Kidney (tissue), 14 donors: Measurements from ENCODE around the gene B3GALT4. TPM values are rescaled to one million over a fixed set of nuclear protein-coding genes. Genes with fewer than 3 reads are reported as not detected.
A peak's percentile ranks its signal among the peaks of the same experiment; 100 is the strongest.

Experiments
- DNase-seq, 5 donors: peaks; one replicate each; pipeline ENCODE4 v3.0.0-alpha.2; 2013 to 2020
- FAIRE-seq: peaks from 2 replicates; lab custom pipeline; 2012; peaks lifted over from hg19 to GRCh38; lab: Jason Lieb, UNC
- H3K27ac ChIP-seq, 2 donors: one replicate each; pipeline ENCODE4 v1.7.0; 2013; ENCODE audit warnings: low read depth in 2 of 2, low read length in 2 of 2, inconsistent platforms in 1 of 2
- H3K27me3 ChIP-seq: one replicate; pipeline ENCODE4 v1.7.1; 2013; ENCODE audit warnings: low read length, inconsistent platforms; ENCODE audit not compliant: control insufficient read depth, insufficient read depth
- H3K36me3 ChIP-seq, 3 donors: one replicate each; pipeline versions ENCODE4 v1.7.0 to v1.7.1; 2013; ENCODE audit warnings: low read length in 3 of 3, control low read depth in 1 of 3, inconsistent platforms in 1 of 3; ENCODE audit not compliant: insufficient read depth in 3 of 3, control insufficient read depth in 2 of 3
- H3K4me1 ChIP-seq, 3 donors: one replicate each; pipeline versions ENCODE4 v1.7.0 to v1.7.1; 2013; ENCODE audit warnings: low read length in 3 of 3, inconsistent platforms in 1 of 3, low read depth in 1 of 3; ENCODE audit not compliant: control insufficient read depth in 2 of 3, insufficient read depth in 2 of 3
- H3K4me3 ChIP-seq, 3 donors: one replicate each; pipeline versions ENCODE4 v1.7.0 to v1.8.1; 2013; ENCODE audit warnings: low read length in 3 of 3, control low read depth in 1 of 3, inconsistent platforms in 1 of 3
- H3K9ac ChIP-seq, 3 donors: one replicate each; pipeline versions ENCODE4 v1.7.0 to v1.7.1; 2013; ENCODE audit warnings: low read length in 3 of 3, control low read depth in 1 of 3, inconsistent platforms in 1 of 3
- H3K9me3 ChIP-seq, 3 donors: one replicate each; pipeline versions ENCODE4 v1.7.0 to v1.7.1; 2013; ENCODE audit warnings: low read length in 3 of 3, control low read depth in 1 of 3, inconsistent platforms in 1 of 3; ENCODE audit not compliant: control insufficient read depth in 2 of 3, insufficient read depth in 1 of 3
- CTCF ChIP-seq: IDR thresholded peaks from 3 replicates; pipeline ENCODE4 v1.5.1; 2012; ENCODE audit warnings: mild to moderate bottlenecking, moderate library complexity, borderline replicate concordance; ENCODE audit not compliant: insufficient read depth; ENCODE audit errors: extremely low read depth
- intact Hi-C: fragments of 100-400 bp; cut with DNase I; formaldehyde crosslinking; loops from one replicate; pipeline ENCODE4 v1.11.1; 2022
- polyA plus RNA-seq: library from polyadenylated mRNA; stranded (reverse); fragments of 350-450 nt; fragmentation: Illumina TruSeq; extraction: RNeasy Lipid Tissue Mini Kit (QIAGEN cat#74804); gene quantifications from one replicate; pipeline ENCODE4 v1.2.3, GENCODE V29; 2014; ENCODE audit warnings: low read depth, low replicate concordance; ENCODE audit not compliant: insufficient read depth
- total RNA-seq: library from RNA; stranded (reverse); fragmentation: NEBNext Ultra II Directional; extraction: Animal tissue kit (Norgen Biotek cat#: 25700); gene quantifications from one replicate; pipeline ENCODE4 v1.2.1, GENCODE V29; 2021
- donor health status: control.
- donor health status: control.
- donor health status: control.
- donor health status: control.
- donor health status: control.
- donor health status: DM: yes; HTN: yes; CAD: no.
- donor health status: Normal renal cell carcinoma (clear cell type).

The B3GALT4 gene
- total and polyA plus RNA-seq, 2 donors from 2014 or later = 14.0 to 20.2 TPM

DNA sequence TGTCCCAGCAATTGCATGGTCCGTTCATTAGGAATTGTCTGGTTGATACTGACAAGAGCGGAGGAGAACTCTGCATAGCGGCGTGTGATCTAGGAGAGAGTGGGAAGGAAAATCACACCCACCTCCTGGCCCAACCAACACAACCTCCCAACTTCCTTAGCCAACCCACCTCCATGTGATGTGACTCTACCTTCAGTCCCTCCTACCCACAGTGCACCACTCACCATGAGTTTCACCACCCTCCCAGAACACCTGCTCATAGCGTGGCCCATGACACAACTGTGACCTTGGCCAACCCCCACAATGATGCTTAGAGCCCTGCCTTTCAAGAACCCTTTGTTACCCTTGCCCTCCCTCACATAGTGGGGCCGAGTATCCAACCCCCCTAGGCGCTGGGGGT, 12.9 kb upstream of the B3GALT4 start:
- H3K4me1 ChIP-seq = no peaks in the 10 kb centered on the region
- no peak overlapping the region for H3K4me3 ChIP-seq
- FAIRE-seq = no peak
- no peaks in the 10 kb centered on the region for H3K27me3 ChIP-seq
- H3K27ac ChIP-seq = no peak overlapping the region
- peaks cover 18 to 68% (median 31%) of the 10 kb centered on the region in 3 donors for H3K36me3 ChIP-seq
- intact Hi-C loops = no loop called here
- no peak overlapping the region for H3K9ac ChIP-seq
- H3K9me3 ChIP-seq = no peaks in the 10 kb centered on the region
- DNase-seq = peak in 1 of 5 donors; percentile 18
- no peak for TF ChIP-seq CTCF

DNA sequence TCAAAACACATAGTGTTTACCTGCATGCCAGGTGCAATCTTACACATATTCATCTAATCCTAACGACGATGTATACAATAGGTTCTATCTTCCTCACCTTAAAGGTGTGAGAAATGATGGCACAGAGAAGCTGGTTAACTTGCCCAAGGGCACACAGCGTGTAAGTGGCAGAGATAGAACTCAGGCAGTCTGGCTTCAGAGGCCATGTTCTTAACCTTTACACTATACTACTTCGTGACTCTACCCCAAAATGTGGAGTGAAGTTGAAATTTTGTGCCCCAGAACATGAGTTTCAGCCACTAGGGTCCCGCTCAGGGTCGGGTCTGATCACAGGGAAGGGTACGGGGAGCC, 5.8 kb upstream of the B3GALT4 start:
- Histone ChIP-seq H3K9me3 (no peaks in the 10 kb centered on the region), H3K9ac (peak overlapping the region; percentile 92 to 94 (median 93)), H3K27me3 (no peaks in the 10 kb centered on the region), H3K36me3 (peaks cover 15 to 49% (median 29%) of the 10 kb centered on the region in 3 donors), H3K4me1 (peaks cover 6 to 25% (median 16%) of the 10 kb centered on the region in 3 donors), H3K27ac (peak overlapping the region; percentile 91 to 93), H3K4me3 (peak overlapping the region; percentile 84 to 94 (median 93))
- intact Hi-C loops = no loop called here
- DNase-seq (no peak), FAIRE-seq (no peak)
- TF ChIP-seq CTCF = no peak

GRCh38 chr6:33271468-33272274, 5.3 kb upstream of the B3GALT4 start, which contains the start of the genes RPS18 and VPS52:
Gene RPS18 (plus strand): TSS chr6:33272075. CDS start chr6:33272120, 45 bp downstream.
Gene VPS52 (minus strand): TSS chr6:33271876. CDS start chr6:33271675, 201 bp downstream.
- H3K9me3 ChIP-seq = no peaks in the 10 kb centered on the region
- no peaks in the 10 kb centered on the region for H3K27me3 ChIP-seq
- peaks cover 15 to 46% (median 25%) of the 10 kb centered on the region in 3 donors for H3K36me3 ChIP-seq
- DNase-seq (peak; percentile 96 to 100 (median 98)), FAIRE-seq (peak; percentile 56)
- no peak for TF ChIP-seq CTCF
- peak within 1 kb of the TSS; percentile 93 to 95 (median 94) for H3K9ac ChIP-seq
- H3K4me3 ChIP-seq = peak within 1 kb of the TSS; percentile 84 to 94 (median 93)
- H3K27ac ChIP-seq = peak within 1 kb of the TSS; percentile 91 to 93
- intact Hi-C loops = no loop called here
- peaks cover 6 to 31% (median 16%) of the 10 kb centered on the region in 3 donors for H3K4me1 ChIP-seq
